Measurements from ENCODE around the gene GRM7. TPM values are rescaled to one million over a fixed set of nuclear protein-coding genes. Genes with fewer than 3 reads are reported as not detected.

GRM7 gene
- total RNA-seq, 1 experiment from 2014 or later: not detected

GRCh38 chr3:7172996-7173395 is 312.1 kb downstream of the GRM7 start:
- no peak for ATAC-seq

GRCh38 chr3:7188551-7188950 is 327.6 kb downstream of the GRM7 start:
- Histone ChIP-seq H3K36me3 (ENCODE audit: control insufficient read depth in 1 of 2, insufficient read depth in 2 of 2, low read length in 2 of 2) (no peaks in the 10 kb centered on the region), H3K4me1 (ENCODE audit: control insufficient read depth in 1 of 2, insufficient read depth in 2 of 2, low read length in 2 of 2) (no peaks in the 10 kb centered on the region), H3K4me3 (replicated peaks in 1 of 2; ENCODE audit: low read depth in 1 of 2, low read length in 2 of 2) (no peak overlapping the region), H3K9me2 (ENCODE audit: insufficient read depth) (no peaks in the 10 kb centered on the region), H3K27me3 (ENCODE audit: insufficient read depth, low read length) (no peaks in the 10 kb centered on the region), H3K9ac (ENCODE audit: low read length) (no peak overlapping the region), H4K20me1 (ENCODE audit: insufficient read depth) (no peaks in the 10 kb centered on the region), H3K4me2 (ENCODE audit: low read length) (no peak overlapping the region), H3K9me3 (ENCODE audit: control insufficient read depth in 1 of 2, insufficient read depth in 1 of 2, low read depth in 1 of 2, low read length in 2 of 2) (no peaks in the 10 kb centered on the region), H2AFZ (ENCODE audit: low read depth, low read length, poor library complexity, severe bottlenecking) (no peak overlapping the region), H3K27ac (ENCODE audit: low read depth, low read length) (no peak overlapping the region), H3K79me2 (ENCODE audit: insufficient read depth, low read length) (no peaks in the 10 kb centered on the region)
- RAD21 ChIA-PET (ENCODE audit: low non-redundant PET in 1 of 2, low total read pairs in 2 of 2, uncharacterized antibody in 2 of 2, unreplicated experiment in 2 of 2): no interaction called here
- DNase-seq (ENCODE audit: low read depth, low spot score): no peak
- CTCF ChIA-PET: no interaction called here
- intact Hi-C loops (cut with micrococcal nuclease): no loop called here
- no TSS peak for BruUV-seq (replicated peaks)
- POLR2A ChIA-PET: no interaction called here
- no peak for ATAC-seq
- no peak for TF ChIP-seq REST (IDR thresholded peaks at IDR 0.05; ENCODE audit: low read depth)
- TF ChIP-seq POLR2AphosphoS5 (IDR thresholded peaks at IDR 0.05; ENCODE audit: low read depth, low read length): no peak
- no peak for TF ChIP-seq SRF (IDR thresholded peaks at IDR 0.05; ENCODE audit: low read depth)
- no peak for TF ChIP-seq ZFX (IDR thresholded peaks at IDR 0.05)
- no peak for TF ChIP-seq EGR1 (IDR thresholded peaks at IDR 0.05; ENCODE audit: low read depth)
- TF ChIP-seq YY1 (IDR thresholded peaks at IDR 0.05; ENCODE audit: extremely low read depth, insufficient replicate concordance, low read depth, low read length): no peak
- TF ChIP-seq, protein P1, sequence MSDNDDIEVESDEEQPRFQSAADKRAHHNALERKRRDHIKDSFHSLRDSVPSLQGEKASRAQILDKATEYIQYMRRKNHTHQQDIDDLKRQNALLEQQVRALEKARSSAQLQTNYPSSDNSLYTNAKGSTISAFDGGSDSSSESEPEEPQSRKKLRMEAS (IDR thresholded peaks at IDR 0.05): no peak
- no peak for TF ChIP-seq CEBPB (IDR thresholded peaks at IDR 0.05; ENCODE audit: low read depth)
- no peak for TF ChIP-seq SIN3A (IDR thresholded peaks at IDR 0.05; ENCODE audit: low read depth)
- no peak for TF ChIP-seq ATF3 (IDR thresholded peaks at IDR 0.05)

More at GRCh38 chr3:7172996-7173395, 312.1 kb downstream of the GRM7 start:
- Histone ChIP-seq H3K9me2 (ENCODE audit: insufficient read depth) (no peaks in the 10 kb centered on the region), H3K36me3 (ENCODE audit: control insufficient read depth in 1 of 2, insufficient read depth in 2 of 2, low read length in 2 of 2) (no peaks in the 10 kb centered on the region), H3K4me1 (ENCODE audit: control insufficient read depth in 1 of 2, insufficient read depth in 2 of 2, low read length in 2 of 2) (no peaks in the 10 kb centered on the region), H3K4me2 (ENCODE audit: low read length) (no peak overlapping the region), H3K9me3 (ENCODE audit: control insufficient read depth in 1 of 2, insufficient read depth in 1 of 2, low read depth in 1 of 2, low read length in 2 of 2) (no peaks in the 10 kb centered on the region), H3K9ac (ENCODE audit: low read length) (no peak overlapping the region), H3K4me3 (replicated peaks in 1 of 2; ENCODE audit: low read depth in 1 of 2, low read length in 2 of 2) (no peak overlapping the region), H4K20me1 (ENCODE audit: insufficient read depth) (no peaks in the 10 kb centered on the region), H2AFZ (ENCODE audit: low read depth, low read length, poor library complexity, severe bottlenecking) (no peak overlapping the region), H3K27me3 (ENCODE audit: insufficient read depth, low read length) (no peaks in the 10 kb centered on the region), H3K79me2 (ENCODE audit: insufficient read depth, low read length) (no peaks in the 10 kb centered on the region), H3K27ac (ENCODE audit: low read depth, low read length) (no peak overlapping the region)
- DNase-seq (ENCODE audit: low read depth, low spot score): no peak
- BruUV-seq (replicated peaks): no TSS peak
- ChIA-PET RAD21 (ENCODE audit: low non-redundant PET in 1 of 2, low total read pairs in 2 of 2, uncharacterized antibody in 2 of 2, unreplicated experiment in 2 of 2) (no interaction called here), CTCF (no interaction called here), POLR2A (no interaction called here)
- intact Hi-C loops (cut with micrococcal nuclease): no loop called here
- TF ChIP-seq EZH2phosphoT487 (IDR thresholded peaks at IDR 0.05; ENCODE audit: borderline replicate concordance) (no peak), ZBTB33 (IDR thresholded peaks at IDR 0.05; ENCODE audit: extremely low read depth, insufficient replicate concordance, low read length) (no peak), SIN3A (IDR thresholded peaks at IDR 0.05; ENCODE audit: low read depth) (no peak), EZH2 (IDR thresholded peaks at IDR 0.05) (no peak)
- TF ChIP-seq, protein P1 (IDR thresholded peaks at IDR 0.05): no peak
